IMR-90 (cell line): Measurements from ENCODE around the gene CLEC9A. TPM values are rescaled to one million over a fixed set of nuclear protein-coding genes. Genes with fewer than 3 reads are reported as not detected.

Source experiments
- ATAC-seq: fragments of 200-7000 bp; cut with Tn5 transposase; 2 replicates; pipeline ENCODE4 v1.9.1; 2020; ENCODE audit warnings: low read depth, mild to moderate bottlenecking, moderate library complexity
- BruUV-seq: library from RNA; stranded (reverse); fragments of 400-500 nt; replicated peaks from 2 replicates; lab custom pipeline; 2021; lab: Mats Ljungman, UMichigan
- CTCF ChIA-PET: fragments of 300-600 bp; formaldehyde crosslinking; extraction: SDS; loops from one replicate; lab custom pipeline; 2021; ENCODE audit warnings: antibody characterized with exemption; lab: Yijun Ruan, JAX
- POLR2A ChIA-PET: fragments of 300-600 bp; sonication (Branson Sonifier 250); formaldehyde crosslinking; loops from one replicate; lab custom pipeline; 2022; ENCODE audit warnings: antibody characterized with exemption; ENCODE audit not compliant: unreplicated experiment; lab: Charles Lee
- DNase-seq: peaks from one replicate; pipeline ENCODE4 v3.0.0; 2013
- H2AFZ ChIP-seq: replicated peaks from 2 replicates; pipeline ENCODE3; 2013; ENCODE audit warnings: low read length, mild to moderate bottlenecking; ENCODE audit not compliant: poor library complexity
- H2AK5ac ChIP-seq: 2 replicates; pipeline ENCODE4 v1.6.1; 2013; ENCODE audit warnings: low read depth, low read length, inconsistent platforms
- H2AK9ac ChIP-seq: replicated peaks from 2 replicates; pipeline ENCODE3; 2013; ENCODE audit warnings: mild to moderate bottlenecking, low read depth, low read length, moderate library complexity; ENCODE audit not compliant: poor library complexity
- H2BK120ac ChIP-seq: 2 replicates; pipeline ENCODE4 v1.6.1; 2013; ENCODE audit warnings: low read depth, low read length, inconsistent platforms
- H2BK15ac ChIP-seq: 3 replicates; pipeline ENCODE4 v1.6.1; 2013; ENCODE audit warnings: low read depth, low read length, inconsistent platforms
- H2BK20ac ChIP-seq: 2 replicates; pipeline ENCODE4 v1.6.1; 2013; ENCODE audit warnings: low read depth, mild to moderate bottlenecking, inconsistent platforms, low read length, moderate library complexity
- H2BK5ac ChIP-seq: 2 replicates; pipeline ENCODE4 v1.6.1; 2013; ENCODE audit warnings: mild to moderate bottlenecking, low read depth, low read length, inconsistent platforms; ENCODE audit not compliant: poor library complexity, severe bottlenecking
- H3K14ac ChIP-seq: replicated peaks from 2 replicates; pipeline ENCODE4 v1.6.1; 2013; ENCODE audit warnings: low read depth, low read length, inconsistent platforms
- H3K18ac ChIP-seq: 2 replicates; pipeline ENCODE4 v1.6.1; 2013; ENCODE audit warnings: low read depth, low read length, control low read depth
- H3K23ac ChIP-seq: 2 replicates; pipeline ENCODE4 v1.6.1; 2013; ENCODE audit warnings: low read depth, low read length, inconsistent platforms
- H3K27ac ChIP-seq: 2 replicates; pipeline ENCODE4 v1.5.1; 2013; ENCODE audit warnings: mild to moderate bottlenecking, control low read depth, low read length; ENCODE audit not compliant: insufficient read depth
- H3K27me3 ChIP-seq: 2 replicates; pipeline ENCODE4 v1.6.1; 2013; ENCODE audit warnings: low read length; ENCODE audit not compliant: control insufficient read depth, insufficient read depth
- H3K36me3 ChIP-seq: 2 replicates; pipeline ENCODE4 v1.6.1; 2013; ENCODE audit warnings: low read length, mixed read lengths; ENCODE audit not compliant: control insufficient read depth, insufficient read depth
- H3K4ac ChIP-seq: 2 replicates; pipeline ENCODE4 v1.6.1; 2013; ENCODE audit warnings: low read depth, low read length, inconsistent platforms
- H3K4me1 ChIP-seq: 2 replicates; pipeline ENCODE4 v1.6.1; 2013; ENCODE audit warnings: low read length, mixed read lengths; ENCODE audit not compliant: control insufficient read depth, insufficient read depth
- H3K4me2 ChIP-seq: 2 replicates; pipeline ENCODE4 v1.6.1; 2013; ENCODE audit warnings: low read depth, mild to moderate bottlenecking, control low read depth, low read length, moderate library complexity
- H3K4me3 ChIP-seq: 2 replicates; pipeline ENCODE4 v1.5.1; 2013; ENCODE audit warnings: low read depth, mild to moderate bottlenecking, control low read depth, low read length, moderate library complexity; ENCODE audit not compliant: insufficient read depth
- H3K56ac ChIP-seq: 2 replicates; pipeline ENCODE4 v1.6.1; 2013; ENCODE audit warnings: low read length, inconsistent platforms; ENCODE audit not compliant: insufficient read depth; ENCODE audit errors: extremely low read depth
- H3K79me1 ChIP-seq, 2 experiments: 2 replicates each; pipeline ENCODE4 v1.6.1; 2013; ENCODE audit warnings: low read length in 2 of 2, inconsistent platforms in 1 of 2, low read depth in 1 of 2
- H3K9ac ChIP-seq: 2 replicates; pipeline ENCODE4 v1.6.1; 2013; ENCODE audit warnings: low read depth, low read length, control low read depth
- H3K9me1 ChIP-seq: 2 replicates; pipeline ENCODE4 v1.6.1; 2013; ENCODE audit warnings: low read length, inconsistent platforms; ENCODE audit not compliant: insufficient read depth
- H3K9me3 ChIP-seq: 2 replicates; pipeline ENCODE4 v1.6.1; 2013; ENCODE audit warnings: low read length; ENCODE audit not compliant: control insufficient read depth, insufficient read depth
- H4K20me1 ChIP-seq: 2 replicates; pipeline ENCODE4 v1.6.1; 2013; ENCODE audit warnings: low read length, inconsistent platforms; ENCODE audit not compliant: insufficient read depth
- H4K5ac ChIP-seq: 2 replicates; pipeline ENCODE4 v1.6.1; 2013; ENCODE audit warnings: mild to moderate bottlenecking, low read depth, low read length, control low read depth
- H4K8ac ChIP-seq, 2 experiments: 2 replicates each; pipeline ENCODE4 v1.6.1; 2013; ENCODE audit warnings: low read depth in 2 of 2, low read length in 2 of 2, control low read depth in 1 of 2, inconsistent platforms in 1 of 2
- H4K91ac ChIP-seq: 2 replicates; pipeline ENCODE4 v1.6.1; 2013; ENCODE audit warnings: low read depth, low read length, inconsistent platforms; ENCODE audit not compliant: insufficient read depth
- BHLHE40 ChIP-seq: fragments of 150-350 bp; IDR thresholded peaks from 2 replicates; pipeline ENCODE4 v1.6.1; 2016; ENCODE audit warnings: mild to moderate bottlenecking, low read depth, low read length
- CHD1 ChIP-seq: IDR thresholded peaks from 2 replicates; pipeline ENCODE4 v1.6.1; 2012; ENCODE audit warnings: low read depth, low read length, improper control_type of control experiment
- MXI1 ChIP-seq: IDR thresholded peaks from 2 replicates; pipeline ENCODE4 v1.6.1; 2012; ENCODE audit warnings: low read depth, mild to moderate bottlenecking, low read length, moderate library complexity, borderline replicate concordance
- POLR2A ChIP-seq: IDR thresholded peaks from 2 replicates; pipeline ENCODE4 v1.6.1; 2012; ENCODE audit warnings: mild to moderate bottlenecking, low read depth, low read length
- USF2 ChIP-seq: fragments of 150-350 bp; IDR thresholded peaks from 2 replicates; pipeline ENCODE4 v1.6.1; 2017; ENCODE audit warnings: mild to moderate bottlenecking, antibody characterized with exemption, low read length, low read depth
- WGBS, 2 experiments: methylation state at CpG; one replicate each; pipeline versions ENCODE4 v1.1.5 to v1.1.7; 2013; ENCODE audit warnings: missing lambda C conversion rate in 2 of 2; ENCODE audit not compliant: insufficient read length in 1 of 2; ENCODE audit errors: extremely low coverage in 2 of 2; 5-methylcytosine and 5-hydroxymethylcytosine counted together
- dilution Hi-C: fragments of 300-500 bp; cut with HindIII; formaldehyde crosslinking; loops from one replicate; pipeline ENCODE4 v1.14.3; 2018; ENCODE audit warnings: low sequenced_read_pairs; ENCODE audit not compliant: unreplicated experiment
- in situ Hi-C: fragments of 300-500 bp; cut with MboI; formaldehyde crosslinking; loops from 3 replicates; pipeline ENCODE4 v1.14.3; 2019; ENCODE audit warnings: low sequenced_read_pairs, inconsistent platforms, mixed read lengths
- intact Hi-C: fragments of 100-400 bp; cut with micrococcal nuclease; formaldehyde crosslinking; loops from 2 replicates; pipeline ENCODE4 v1.10.0; 2022
- polyA plus RNA-seq, 3 experiments: library from polyadenylated mRNA; depleted of rRNA; stranded (reverse); fragments of >200 nt; gene quantifications; 2 replicates each; pipeline ENCODE4 v1.2.3, GENCODE V29; 2012; ENCODE audit warnings: low replicate concordance in 1 of 3
- total RNA-seq: library from RNA; depleted of rRNA; stranded (reverse); fragments of >200 nt; gene quantifications from 2 replicates; pipeline ENCODE4 v1.2.3, GENCODE V29; 2012

CLEC9A gene
- total and polyA plus RNA-seq, 2 of the 4 experiments (the other 2 are of a cell fraction): not detected

- Histone ChIP-seq H3K27ac (no peak overlapping the region), H3K4me1 (no peaks in the 10 kb centered on the region)
These were observed 27.9 kb downstream of the CLEC9A start for GRCh38 chr12:10058387-10058786.

More at GRCh38 chr12:10058387-10058786, 27.9 kb downstream of the CLEC9A start:
- H3K79me1 ChIP-seq: no peaks in the 10 kb centered on the region
- dilution Hi-C loops (no loop called here), in situ Hi-C loops (no loop called here), intact Hi-C loops (no loop called here)
- no peak overlapping the region for H2AFZ ChIP-seq
- H2BK15ac ChIP-seq: no peak overlapping the region
- H3K36me3 ChIP-seq: no peaks in the 10 kb centered on the region
- H2AK9ac ChIP-seq: no peak overlapping the region
- H2BK120ac ChIP-seq: no peak overlapping the region
- H3K9me1 ChIP-seq: no peaks in the 10 kb centered on the region
- no peaks in the 10 kb centered on the region for H4K20me1 ChIP-seq
- POLR2A ChIA-PET: no interaction called here
- H3K9ac ChIP-seq: no peak overlapping the region
- WGBS, 2 experiments: no CpG with 5 or more reads among the region's 5 CpGs
- H3K23ac ChIP-seq: no peak overlapping the region
- no TSS peak for BruUV-seq
- no peak overlapping the region for H4K91ac ChIP-seq
- no peak overlapping the region for H3K18ac ChIP-seq
- H3K4me2 ChIP-seq: no peak overlapping the region
- no peak overlapping the region for H4K5ac ChIP-seq
- H3K27me3 ChIP-seq: no peaks in the 10 kb centered on the region; the same call in 1 of the 2 replicates
- CTCF ChIA-PET: no interaction called here
- no peak for ATAC-seq
- no peak overlapping the region for H2BK20ac ChIP-seq
- no peak overlapping the region for H4K8ac ChIP-seq
- TF ChIP-seq MXI1 (no peak), BHLHE40 (no peak), POLR2A (no peak), CHD1 (no peak), USF2 (no peak)
- H2BK5ac ChIP-seq: no peak overlapping the region
- no peak overlapping the region for H2AK5ac ChIP-seq
- H3K56ac ChIP-seq: no peak overlapping the region
- H3K4me3 ChIP-seq: no peak overlapping the region
- no peak for DNase-seq
- no peak overlapping the region for H3K14ac ChIP-seq
- H3K9me3 ChIP-seq: no peaks in the 10 kb centered on the region
- H3K4ac ChIP-seq: no peak overlapping the region
